HepG2 (cell line): ENCODE data around the gene FKBP1A. TPM values are rescaled to one million over a fixed set of nuclear protein-coding genes. Genes with fewer than 3 reads are reported as not detected.

Experiments
- BRF2 ChIP-seq: sonication (generic); formaldehyde crosslinking; IDR thresholded peaks from 2 replicates; pipeline ENCODE4 v1.8.1; 2022; ENCODE audit warnings: mild to moderate bottlenecking, missing genetic modification reagents
- FOXP1 ChIP-seq, 2 experiments: fragments of 450-650 bp in 1 of 2; IDR thresholded peaks; 2 replicates each; pipeline ENCODE4 v1.6.1; 2017 to 2018; ENCODE audit warnings: antibody characterized with exemption in 1 of 2
- FUBP1 ChIP-seq: sonication (generic); formaldehyde crosslinking; IDR thresholded peaks from 2 replicates; pipeline ENCODE4 v1.5.1; 2020; ENCODE audit warnings: missing genetic modification reagents, mild to moderate bottlenecking, borderline replicate concordance
- GATAD2A ChIP-seq: IDR thresholded peaks from 2 replicates; pipeline ENCODE4 v1.6.1; 2016
- HNRNPH1 ChIP-seq: fragments of 200-400 bp; formaldehyde crosslinking; optimal IDR thresholded peaks from 2 replicates; pipeline ENCODE3; 2017; ENCODE audit warnings: mild to moderate bottlenecking, low read depth, low read length
- HOXA3 ChIP-seq: sonication (generic); formaldehyde crosslinking; IDR thresholded peaks from 2 replicates; pipeline ENCODE4 v1.5.0; 2020; ENCODE audit warnings: missing genetic modification reagents
- HOXD1 ChIP-seq: sonication (generic); formaldehyde crosslinking; IDR thresholded peaks from 2 replicates; pipeline ENCODE4 v1.5.0; 2020; ENCODE audit warnings: missing genetic modification reagents
- KAT8 ChIP-seq: IDR thresholded peaks from 2 replicates; pipeline ENCODE4 v1.6.1; 2016; ENCODE audit warnings: missing genetic modification reagents, missing compliant biosample characterization
- MAFF ChIP-seq: IDR thresholded peaks from 2 replicates; pipeline ENCODE4 v1.6.1; 2011; ENCODE audit warnings: low read depth, low read length, improper control_type of control experiment
- MYNN ChIP-seq: sonication (generic); formaldehyde crosslinking; IDR thresholded peaks from 2 replicates; pipeline ENCODE4 v1.4.0; 2020; ENCODE audit warnings: mild to moderate bottlenecking, low read depth, missing genetic modification reagents
- RAD21 ChIP-seq: fragments of 450-650 bp; formaldehyde crosslinking; IDR thresholded peaks from 2 replicates; pipeline ENCODE4 v1.5.0; 2020; ENCODE audit warnings: mild to moderate bottlenecking
- SRY ChIP-seq: sonication (generic); formaldehyde crosslinking; IDR thresholded peaks from 2 replicates; pipeline ENCODE4 v1.8.0; 2022; ENCODE audit warnings: mild to moderate bottlenecking, missing genetic modification reagents
- TAF1 ChIP-seq: sonication (generic); formaldehyde crosslinking; IDR thresholded peaks from 2 replicates; pipeline ENCODE4 v1.4.0; 2020; ENCODE audit warnings: missing genetic modification reagents
- TEAD2 ChIP-seq: sonication (generic); formaldehyde crosslinking; IDR thresholded peaks from 2 replicates; pipeline ENCODE4 v1.9.0; 2021; ENCODE audit warnings: missing genetic modification reagents
- THRA ChIP-seq: sonication (generic); formaldehyde crosslinking; IDR thresholded peaks from 2 replicates; pipeline ENCODE4 v1.4.0; 2020; ENCODE audit warnings: missing genetic modification reagents, borderline replicate concordance
- TP53 ChIP-seq: sonication (generic); formaldehyde crosslinking; conservative IDR thresholded peaks from 2 replicates; pipeline ENCODE4 v1.4.0; 2020; ENCODE audit warnings: missing genetic modification reagents
- ZBTB34 ChIP-seq: sonication (generic); formaldehyde crosslinking; IDR thresholded peaks from 2 replicates; pipeline ENCODE4 v1.8.0; 2022; ENCODE audit warnings: mild to moderate bottlenecking, missing genetic modification reagents
- ZNF30 ChIP-seq: sonication (generic); formaldehyde crosslinking; IDR thresholded peaks from 2 replicates; pipeline ENCODE4 v1.5.0; 2020; ENCODE audit warnings: mild to moderate bottlenecking, missing genetic modification reagents
- ZNF354B ChIP-seq: sonication (generic); formaldehyde crosslinking; IDR thresholded peaks from 2 replicates; pipeline ENCODE4 v1.8.0; 2022; ENCODE audit warnings: mild to moderate bottlenecking, missing genetic modification reagents
- ZNF484 ChIP-seq: sonication (generic); formaldehyde crosslinking; IDR thresholded peaks from 2 replicates; pipeline ENCODE4 v1.5.1; 2020; ENCODE audit warnings: mild to moderate bottlenecking, low read depth, missing genetic modification reagents, borderline replicate concordance
- ZNF546 ChIP-seq: sonication (generic); formaldehyde crosslinking; conservative IDR thresholded peaks from 2 replicates; pipeline ENCODE4 v1.8.1; 2023; ENCODE audit warnings: mild to moderate bottlenecking, missing genetic modification reagents
- ZNF567 ChIP-seq: sonication (generic); formaldehyde crosslinking; IDR thresholded peaks from 2 replicates; pipeline ENCODE4 v1.8.1; 2023; ENCODE audit warnings: mild to moderate bottlenecking, missing genetic modification reagents, borderline replicate concordance
- ZNF589 ChIP-seq: sonication (generic); formaldehyde crosslinking; conservative IDR thresholded peaks from 2 replicates; pipeline ENCODE4 v1.8.0; 2022; ENCODE audit warnings: mild to moderate bottlenecking, moderate library complexity, missing genetic modification reagents
- ZNF670 ChIP-seq: sonication (generic); formaldehyde crosslinking; IDR thresholded peaks from 2 replicates; pipeline ENCODE4 v1.8.0; 2022; ENCODE audit warnings: mild to moderate bottlenecking, missing genetic modification reagents, borderline replicate concordance
- ZNF7 ChIP-seq: IDR thresholded peaks from 2 replicates; pipeline ENCODE4 v1.6.1; 2016; ENCODE audit warnings: missing biosample characterization, missing genetic modification reagents
- ZNF790 ChIP-seq: sonication (generic); formaldehyde crosslinking; IDR thresholded peaks from 2 replicates; pipeline ENCODE4 v1.8.0; 2022; ENCODE audit warnings: missing genetic modification reagents, mild to moderate bottlenecking, borderline replicate concordance
- polyA plus RNA-seq, 8 experiments: library from polyadenylated mRNA; depleted of rRNA in 3 of 8; stranded (reverse) in 7 of 8; unstranded in 1 of 8; fragments of >200 nt; fragmentation: Illumina TruSeq in 4 of 8; extraction: Trizol in 4 of 8; gene quantifications; 2 replicates each; pipeline versions ENCODE4 v1.2.1 to v1.2.3, GENCODE V29; 2011 to 2016; ENCODE audit warnings: low read depth in 4 of 8, missing spikeins in 1 of 8, mixed read lengths in 1 of 8; ENCODE audit not compliant: insufficient read depth in 1 of 8
- total RNA-seq, 5 experiments: library from RNA; depleted of rRNA; stranded (reverse); fragments of >200 nt; fragmentation: Illumina TruSeq; extraction: Trizol; gene quantifications; 2 replicates each; pipeline ENCODE4 v1.2.3, GENCODE V29; 2016; ENCODE audit warnings: low read depth in 1 of 5

Gene FKBP1A
- total and polyA plus RNA-seq, 2 of the 13 experiments (the other 11 are each of a cell fraction or from before 2014, with no cell fraction given), result 119 to 468 TPM

- TF ChIP-seq ZNF670 (CRISPR knock-in tag) (no peak), ZNF790 (CRISPR knock-in tag) (no peak), TAF1 (no peak), ZNF484 (CRISPR knock-in tag) (no peak), TEAD2 (CRISPR knock-in tag) (no peak), HNRNPH1 (no peak), TP53 (CRISPR knock-in tag) (0 out of 2 replicates have a peak, but pooled peaks have one; percentile 49), FOXP1 (IDR thresholded peaks at IDR 0.05) (peak; percentile 98), FOXP1 (CRISPR knock-in tag; IDR thresholded peaks at IDR 0.05) (peak; percentile 29), HOXA3 (CRISPR knock-in tag) (no peak), ZNF567 (CRISPR knock-in tag) (no peak), GATAD2A (CRISPR knock-in tag) (0 out of 2 replicates have a peak, but pooled peaks have one; percentile 10), RAD21 (CRISPR knock-in tag) (peak; percentile 85), THRA (no peak), MYNN (no peak), ZNF7 (CRISPR knock-in tag) (no peak), BRF2 (CRISPR knock-in tag) (no peak), FUBP1 (CRISPR knock-in tag) (no peak), HOXD1 (no peak), ZNF546 (CRISPR knock-in tag) (no peak), ZNF354B (CRISPR knock-in tag) (0 out of 2 replicates have a peak, but pooled peaks have one; percentile 33), ZNF589 (CRISPR knock-in tag) (no peak), KAT8 (CRISPR knock-in tag) (peak; percentile 28; the same call in 1 of the 2 replicates), ZNF30 (CRISPR knock-in tag) (no peak), MAFF (no peak), SRY (CRISPR knock-in tag) (0 out of 2 replicates have a peak, but pooled peaks have one; percentile 46), ZBTB34 (CRISPR knock-in tag) (no peak)
Measured at GRCh38 chr20:1437235-1437904, 44.5 kb upstream of the FKBP1A start (continued).
